Activated CD8-positive, alpha-beta T cell treated with anti-CD3 and anti-CD28 coated beads, Interleukin-2, amount 10 ng/mL, durations not matched to agents 7 days and 5 days (primary cell): ENCODE measurements around the gene CD109. TPM values are rescaled to one million over a fixed set of nuclear protein-coding genes. Genes with fewer than 3 reads are reported as not detected.

Experiments
- ATAC-seq: fragments of 150-1000 bp; cut with Tn5 transposase; one replicate; pipeline ENCODE4 v1.10.0; 2021; ENCODE audit warnings: moderate library complexity
- CTCF ChIA-PET: fragments of 350-600 bp; sonication (Branson Sonifier 250); formaldehyde crosslinking; loops from one replicate; lab custom pipeline; 2021; ENCODE audit warnings: antibody characterized with exemption; lab: Charles Lee
- POLR2A ChIA-PET: fragments of 350-600 bp; sonication (Branson Sonifier 250); formaldehyde crosslinking; loops from one replicate; lab custom pipeline; 2021; ENCODE audit warnings: antibody characterized with exemption; lab: Charles Lee
- DNase-seq: peaks from one replicate; pipeline ENCODE4 v3.0.0-alpha.2; 2020
- H3K27ac Mint-ChIP-seq: one replicate; pipeline ENCODE4 v1.8.0; 2021; ENCODE audit warnings: mild to moderate bottlenecking, mixed read lengths
- H3K27me3 Mint-ChIP-seq: one replicate; pipeline ENCODE4 v1.8.0; 2021; ENCODE audit warnings: low read depth, mixed read lengths
- H3K36me3 Mint-ChIP-seq: one replicate; pipeline ENCODE4 v1.8.0; 2021; ENCODE audit warnings: low read depth, mixed read lengths
- H3K4me1 Mint-ChIP-seq: one replicate; pipeline ENCODE4 v1.8.0; 2021; ENCODE audit warnings: low read depth, mixed read lengths
- H3K4me3 Mint-ChIP-seq: one replicate; pipeline ENCODE4 v1.8.0; 2021; ENCODE audit warnings: mild to moderate bottlenecking, mixed read lengths
- H3K9me3 Mint-ChIP-seq: one replicate; pipeline ENCODE4 v1.8.0; 2022; ENCODE audit warnings: mixed read lengths; ENCODE audit not compliant: insufficient read depth
- total RNA-seq, 2 experiments: library from RNA; stranded (reverse); gene quantifications; one replicate each; pipeline ENCODE4 v1.2.3, GENCODE V29; 2021

Gene CD109
- total RNA-seq, 2 experiments from 2014 or later, result 4.4 to 5.0 TPM

DNA sequence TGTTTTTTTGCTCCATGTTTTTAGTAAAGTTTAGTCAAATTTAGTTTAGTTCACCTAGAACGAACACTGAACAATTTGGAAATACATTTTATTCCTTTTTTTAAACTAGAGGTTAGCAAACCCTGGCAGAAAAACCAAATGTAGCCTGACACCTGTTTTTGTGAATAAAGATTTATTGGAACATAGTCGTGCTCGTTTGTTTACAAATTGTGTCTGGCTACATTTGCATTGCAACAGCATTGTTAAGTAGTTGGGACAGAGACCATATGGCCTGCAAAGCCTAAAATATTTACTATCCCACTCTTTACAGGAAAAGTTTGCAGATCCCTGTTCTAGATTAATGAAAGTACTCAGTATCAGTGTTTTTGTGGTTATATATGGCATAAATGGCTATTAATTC lies 56.9 kb downstream of the CD109 start:
- no peak for ATAC-seq
- Mint-ChIP-seq H3K4me1 (no peaks in the 10 kb centered on the region), H3K9me3 (no peaks in the 10 kb centered on the region), H3K4me3 (no peak overlapping the region), H3K27ac (no peak overlapping the region), H3K36me3 (no peaks in the 10 kb centered on the region), H3K27me3 (peaks cover 6% of the 10 kb centered on the region)
- POLR2A ChIA-PET, result no interaction called here
- no peak for DNase-seq
- CTCF ChIA-PET, result no interaction called here

DNA sequence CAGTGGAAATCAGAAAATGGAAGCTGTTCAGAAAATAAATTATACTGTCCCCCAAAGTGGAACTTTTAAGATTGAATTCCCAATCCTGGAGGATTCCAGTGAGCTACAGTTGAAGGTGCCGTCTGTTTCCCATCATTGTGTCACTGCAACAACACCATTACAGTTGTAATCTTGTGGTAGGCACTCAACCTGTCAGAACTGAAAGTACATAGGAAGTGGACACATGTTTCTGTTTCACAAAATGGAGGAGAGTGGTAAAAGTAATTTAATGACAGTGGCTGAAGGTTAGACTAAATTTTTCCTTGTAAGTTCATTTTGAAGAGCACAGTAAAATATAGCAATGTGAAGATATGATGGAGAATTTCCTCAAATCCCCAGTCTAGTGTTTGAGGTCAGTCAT lies 70.0 kb downstream of the CD109 start:
- POLR2A ChIA-PET, result no interaction called here
- H3K4me1 Mint-ChIP-seq, result peaks cover 8% of the 10 kb centered on the region
- H3K36me3 Mint-ChIP-seq, result peaks cover 20% of the 10 kb centered on the region
- no peak overlapping the region for H3K27ac Mint-ChIP-seq
- no peak for DNase-seq
- CTCF ChIA-PET, result no interaction called here
- ATAC-seq, result no peak
- H3K9me3 Mint-ChIP-seq, result no peaks in the 10 kb centered on the region
- no peaks in the 10 kb centered on the region for H3K27me3 Mint-ChIP-seq
- no peak overlapping the region for H3K4me3 Mint-ChIP-seq

DNA sequence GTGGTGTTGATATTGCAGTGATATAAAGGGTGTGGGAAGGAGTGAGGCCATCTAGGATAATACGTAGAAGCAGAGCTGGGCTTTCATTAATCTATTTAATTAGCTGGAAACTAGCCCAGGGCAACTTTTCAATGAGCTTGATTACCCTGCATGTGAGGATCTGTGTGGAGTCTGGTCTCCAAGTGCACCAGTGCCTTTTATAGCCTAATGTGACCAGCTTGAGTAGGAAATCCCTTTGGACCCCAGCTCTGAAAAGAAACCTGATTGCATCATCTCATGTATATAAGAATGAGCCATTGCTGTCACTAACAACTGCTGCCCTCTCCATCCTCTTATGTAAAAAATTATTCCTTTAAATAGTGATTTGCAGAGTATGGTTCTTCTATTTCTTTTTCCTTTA lies 72.6 kb downstream of the CD109 start:
- no peaks in the 10 kb centered on the region for H3K9me3 Mint-ChIP-seq
- ChIA-PET POLR2A (no interaction called here), CTCF (interaction anchor here (1.5 kb wide), 1 partner anchor 30 kb away, joined by 5 read pairs; no protein-coding TSS in a partner anchor)
- H3K27me3 Mint-ChIP-seq, result no peaks in the 10 kb centered on the region
- ATAC-seq, result no peak
- no peak overlapping the region for H3K27ac Mint-ChIP-seq
- no peak overlapping the region for H3K4me3 Mint-ChIP-seq
- H3K4me1 Mint-ChIP-seq, result peaks cover 8% of the 10 kb centered on the region
- H3K36me3 Mint-ChIP-seq, result peaks cover 18% of the 10 kb centered on the region
- DNase-seq, result no peak

DNA sequence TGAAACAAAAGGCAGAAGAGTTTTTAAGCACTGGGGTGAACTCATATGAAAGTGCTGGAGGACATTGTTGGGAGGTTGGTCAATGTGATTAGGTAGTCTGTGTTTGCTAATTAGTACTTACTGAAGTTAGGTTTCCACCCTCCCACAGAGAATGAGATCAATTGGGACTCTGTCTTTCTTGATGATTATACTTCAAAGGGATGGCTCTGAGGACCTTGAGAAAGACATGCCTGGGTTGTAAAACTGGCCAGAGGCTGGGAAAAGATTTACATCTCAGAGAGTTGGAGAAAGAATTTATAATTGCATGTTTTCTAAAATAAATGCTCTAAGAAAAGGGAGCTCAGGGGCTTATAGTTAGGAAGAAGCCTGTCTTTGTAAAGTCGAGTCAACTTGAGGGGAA lies 74.0 kb downstream of the CD109 start:
- Mint-ChIP-seq H3K27ac (no peak overlapping the region), H3K4me1 (peaks cover 8% of the 10 kb centered on the region), H3K36me3 (peaks cover 14% of the 10 kb centered on the region), H3K9me3 (no peaks in the 10 kb centered on the region), H3K4me3 (no peak overlapping the region), H3K27me3 (no peaks in the 10 kb centered on the region)
- DNase-seq, result no peak
- CTCF ChIA-PET, result no interaction called here
- ATAC-seq, result no peak
- POLR2A ChIA-PET, result no interaction called here

DNA sequence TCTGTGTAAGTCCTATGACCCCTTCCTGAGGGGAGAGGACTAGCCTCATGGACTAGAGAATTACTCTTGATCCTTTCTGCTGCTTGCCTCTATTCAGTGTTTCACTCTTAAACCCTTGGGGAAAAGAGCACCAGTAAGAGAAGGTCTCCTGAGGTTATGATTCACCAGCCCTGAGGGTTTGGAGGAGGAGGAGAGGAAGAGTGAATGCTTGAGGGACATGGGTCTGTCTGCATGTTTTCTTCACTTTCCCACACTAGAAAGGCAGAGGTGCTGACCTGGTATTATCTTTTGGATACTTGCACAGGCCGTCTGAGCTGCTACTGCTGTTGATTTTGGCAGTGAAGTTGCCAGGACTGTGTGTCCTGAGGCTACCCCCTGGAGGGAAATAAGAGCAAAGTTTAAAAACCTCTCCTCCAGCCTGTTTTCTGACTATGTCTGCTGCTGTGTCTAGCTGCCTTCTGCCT lies 78.3 kb downstream of the CD109 start:
- no peak overlapping the region for H3K27ac Mint-ChIP-seq
- ChIA-PET CTCF (interaction anchor here (0.8 to 1.8 kb wide), 2 partner anchors 35 to 41 kb away, joined by 3 to 4 read pairs; no protein-coding TSS in a partner anchor), POLR2A (no interaction called here)
- no peak overlapping the region for H3K4me3 Mint-ChIP-seq
- ATAC-seq, result no peak
- no peaks in the 10 kb centered on the region for H3K36me3 Mint-ChIP-seq
- no peaks in the 10 kb centered on the region for H3K27me3 Mint-ChIP-seq
- no peaks in the 10 kb centered on the region for H3K9me3 Mint-ChIP-seq
- DNase-seq, result no peak
- H3K4me1 Mint-ChIP-seq, result no peaks in the 10 kb centered on the region

DNA sequence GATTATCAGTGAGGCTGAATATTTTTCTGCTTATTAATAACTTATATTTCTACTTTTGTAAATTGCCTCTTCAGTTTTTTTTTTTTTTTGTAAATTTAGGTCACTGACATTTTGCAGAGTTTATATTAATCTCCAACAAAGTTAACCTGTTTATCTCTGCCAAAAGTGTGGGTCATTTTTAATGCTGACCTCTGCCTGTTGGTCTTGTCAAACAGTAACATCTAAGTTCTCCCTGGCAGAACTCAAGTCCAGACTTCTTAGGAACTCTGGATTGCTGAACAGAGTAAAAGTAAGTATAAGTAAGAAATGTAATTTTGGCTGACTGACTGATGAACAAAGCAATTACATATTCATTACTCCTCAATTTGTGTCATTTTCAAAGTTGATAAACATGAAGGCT lies 83.9 kb downstream of the CD109 start:
- Mint-ChIP-seq H3K36me3 (no peaks in the 10 kb centered on the region), H3K27ac (no peak overlapping the region)
- ATAC-seq, result no peak

DNA sequence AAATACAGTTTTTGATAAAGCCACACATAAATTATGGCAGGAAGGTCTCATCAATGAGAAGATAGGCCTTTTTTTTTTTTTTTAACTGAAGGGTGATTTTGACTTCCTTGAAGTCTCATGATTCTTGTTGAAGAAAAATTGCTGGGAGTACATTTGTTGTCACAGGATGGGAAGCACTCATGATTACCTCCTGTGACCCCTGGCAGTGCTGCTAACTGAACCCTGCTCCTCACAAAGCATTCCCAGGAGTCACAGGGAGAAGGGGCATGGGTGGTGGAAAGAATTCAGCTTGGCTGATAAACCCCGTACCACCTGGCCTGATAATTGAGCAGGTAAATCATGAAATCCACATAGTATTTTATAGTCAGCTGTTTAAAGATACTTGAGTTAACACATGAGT lies 86.9 kb downstream of the CD109 start:
- Mint-ChIP-seq H3K4me3 (no peak overlapping the region), H3K4me1 (no peaks in the 10 kb centered on the region), H3K36me3 (no peaks in the 10 kb centered on the region), H3K27me3 (no peaks in the 10 kb centered on the region), H3K27ac (no peak overlapping the region), H3K9me3 (no peaks in the 10 kb centered on the region)
- ATAC-seq (no peak), DNase-seq (no peak)
- POLR2A ChIA-PET, result no interaction called here
- CTCF ChIA-PET, result no interaction called here

More for the DNA sequence above, 83.9 kb downstream of the CD109 start:
- ChIA-PET POLR2A (no interaction called here), CTCF (no interaction called here)
- Mint-ChIP-seq H3K9me3 (no peaks in the 10 kb centered on the region), H3K4me1 (no peaks in the 10 kb centered on the region), H3K27me3 (no peaks in the 10 kb centered on the region), H3K4me3 (no peak overlapping the region)
- DNase-seq, result no peak

DNA sequence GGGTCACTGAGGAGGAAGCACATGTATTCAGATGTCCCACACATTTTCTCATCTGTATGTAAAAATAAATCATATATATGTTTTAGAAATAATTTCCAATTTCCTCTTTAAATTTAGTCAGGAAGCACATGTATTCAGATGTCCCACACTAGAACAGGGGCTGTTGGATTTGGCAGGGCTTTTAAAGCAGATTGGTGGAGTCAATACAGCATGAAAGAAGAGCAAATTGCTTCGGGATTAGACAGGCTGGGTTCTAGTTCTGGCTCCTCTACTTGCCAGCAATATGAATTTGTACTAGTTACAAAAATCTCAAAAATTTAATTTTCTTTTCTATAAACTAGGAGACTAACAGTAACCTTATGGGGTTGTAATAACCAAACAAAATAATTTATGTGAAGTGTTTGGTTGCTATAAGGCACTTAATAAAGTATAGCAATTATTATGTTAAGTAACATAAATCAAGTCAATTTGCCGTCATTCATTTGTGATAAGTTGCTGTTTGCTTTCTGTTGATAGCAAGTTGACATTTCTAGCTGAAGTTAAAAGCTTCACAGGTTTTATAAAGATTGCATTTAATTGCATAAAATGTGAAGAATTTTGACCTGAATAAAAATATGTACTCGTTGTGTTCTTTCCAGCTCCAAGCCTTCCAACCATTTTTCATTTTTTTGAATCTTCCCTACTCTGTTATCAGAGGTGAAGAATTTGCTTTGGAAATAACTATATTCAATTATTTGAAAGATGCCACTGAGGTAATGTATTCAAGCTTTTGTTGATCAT lies 88.9 kb downstream of the CD109 start:
- Mint-ChIP-seq H3K4me1 (no peaks in the 10 kb centered on the region), H3K27ac (no peak overlapping the region), H3K36me3 (no peaks in the 10 kb centered on the region), H3K9me3 (no peaks in the 10 kb centered on the region), H3K27me3 (no peaks in the 10 kb centered on the region), H3K4me3 (no peak overlapping the region)
- DNase-seq, result no peak
- ChIA-PET CTCF (interaction anchor here (2.0 kb wide), 1 partner anchor 52 kb away, joined by 7 read pairs; no protein-coding TSS in a partner anchor), POLR2A (no interaction called here)
- ATAC-seq, result no peak

DNA sequence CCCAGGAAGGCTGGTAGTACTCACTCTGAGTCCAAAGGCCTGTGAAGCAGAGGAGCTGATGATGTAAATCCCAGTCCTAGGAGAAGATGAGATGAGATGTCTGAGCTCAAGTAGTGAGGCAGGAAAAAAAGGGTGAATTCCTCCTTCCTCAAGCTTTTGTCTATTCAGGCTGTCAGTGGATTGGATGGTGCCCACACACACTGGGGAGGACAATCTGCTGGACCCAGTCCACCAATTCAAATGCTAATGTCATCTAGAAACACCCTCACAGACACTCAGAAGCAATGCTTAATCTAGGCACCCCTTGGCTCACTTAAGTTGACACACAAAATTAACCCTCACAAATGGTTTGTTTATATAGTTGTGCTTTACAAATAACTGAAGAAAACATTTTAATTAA lies 94.6 kb downstream of the CD109 start:
- H3K27ac Mint-ChIP-seq, result no peak overlapping the region
- no peak for DNase-seq
- ChIA-PET CTCF (interaction anchor here (0.6 kb wide), 1 partner anchor 86 kb away, joined by 3 read pairs; no protein-coding TSS in a partner anchor), POLR2A (no interaction called here)
- H3K27me3 Mint-ChIP-seq, result no peaks in the 10 kb centered on the region
- no peak for ATAC-seq
- H3K36me3 Mint-ChIP-seq, result no peaks in the 10 kb centered on the region
- no peaks in the 10 kb centered on the region for H3K9me3 Mint-ChIP-seq
- H3K4me1 Mint-ChIP-seq, result no peaks in the 10 kb centered on the region
- no peak overlapping the region for H3K4me3 Mint-ChIP-seq

DNA sequence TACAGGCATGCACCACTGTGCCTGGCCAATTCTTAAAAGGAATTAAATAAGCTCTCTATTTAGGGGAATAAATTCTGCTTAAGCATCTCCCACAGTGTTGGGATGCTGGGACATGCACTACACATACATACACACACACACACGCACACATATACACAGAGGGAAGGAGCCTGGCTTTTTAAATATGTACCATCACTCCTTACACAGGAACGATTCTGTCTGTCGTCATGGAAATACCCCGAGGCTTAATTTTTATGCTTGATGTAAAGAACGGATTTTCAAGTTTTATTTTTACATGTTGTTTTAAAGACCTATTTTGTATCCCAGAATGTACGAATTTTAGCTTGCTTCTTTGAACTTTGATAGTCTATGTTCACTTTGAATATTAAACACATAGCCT lies 95.3 kb downstream of the CD109 start:
- CTCF ChIA-PET, result interaction anchor here (0.6 to 0.7 kb wide), 2 partner anchors 86 to 1417 kb away, joined by 3 read pairs; no protein-coding TSS in a partner anchor
- ATAC-seq, result no peak
- Mint-ChIP-seq H3K27ac (no peak overlapping the region), H3K4me1 (no peaks in the 10 kb centered on the region), H3K4me3 (no peak overlapping the region), H3K27me3 (no peaks in the 10 kb centered on the region), H3K36me3 (no peaks in the 10 kb centered on the region), H3K9me3 (no peaks in the 10 kb centered on the region)
- POLR2A ChIA-PET, result no interaction called here
- no peak for DNase-seq

DNA sequence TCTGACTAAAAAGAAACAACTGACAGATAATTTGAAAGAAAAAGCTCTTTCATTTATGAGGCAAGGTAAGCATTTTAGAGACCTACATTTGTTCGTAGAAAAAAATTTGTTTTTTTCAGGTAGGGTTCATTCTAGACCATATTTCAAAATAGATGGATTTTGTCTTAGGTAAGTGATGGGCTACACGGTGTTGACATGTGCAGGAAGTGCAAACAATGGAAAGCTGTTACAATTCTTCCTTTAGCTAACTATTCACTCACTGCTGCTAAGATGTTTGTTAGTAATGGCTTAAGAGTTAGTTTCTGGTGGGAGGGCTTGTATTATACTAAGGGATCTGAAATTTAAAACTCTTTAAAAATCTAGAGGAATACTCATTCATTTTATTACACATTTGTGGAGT lies 96.7 kb downstream of the CD109 start:
- no peaks in the 10 kb centered on the region for H3K36me3 Mint-ChIP-seq
- no peaks in the 10 kb centered on the region for H3K9me3 Mint-ChIP-seq
- no peak overlapping the region for H3K4me3 Mint-ChIP-seq
- H3K4me1 Mint-ChIP-seq, result no peaks in the 10 kb centered on the region
- no peak for ATAC-seq
- ChIA-PET POLR2A (interaction anchor here (0.5 kb wide), 1 partner anchor 288 kb away, joined by 3 read pairs; no protein-coding TSS in a partner anchor), CTCF (no interaction called here)
- H3K27ac Mint-ChIP-seq, result no peak overlapping the region
- H3K27me3 Mint-ChIP-seq, result no peaks in the 10 kb centered on the region
- DNase-seq, result no peak

DNA sequence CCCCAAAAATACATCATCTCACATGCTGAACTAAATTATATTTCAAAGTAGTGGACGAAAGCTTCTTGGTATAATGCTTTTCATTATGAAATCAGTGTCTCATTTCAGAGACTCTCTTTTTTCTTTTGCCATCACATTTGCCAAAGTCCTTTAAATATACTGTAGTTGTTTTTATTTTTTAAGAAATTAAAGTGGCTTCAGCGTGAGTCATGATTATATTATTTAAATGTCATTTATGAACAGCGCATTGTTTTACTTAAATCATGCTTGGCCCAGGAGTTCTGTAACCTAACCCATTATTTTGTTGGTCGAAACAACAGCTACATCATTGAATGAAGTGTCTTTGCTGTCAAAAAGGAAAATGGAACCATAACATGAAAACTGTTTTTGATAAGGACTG lies 100.9 kb downstream of the CD109 start:
- H3K36me3 Mint-ChIP-seq, result no peaks in the 10 kb centered on the region
- POLR2A ChIA-PET, result no interaction called here
- CTCF ChIA-PET, result interaction anchor here (0.8 to 1.4 kb wide), 2 partner anchors 58 to 1412 kb away, joined by 3 to 4 read pairs; no protein-coding TSS in a partner anchor

More for the DNA sequence above, 100.9 kb downstream of the CD109 start:
- Mint-ChIP-seq H3K4me1 (no peaks in the 10 kb centered on the region), H3K9me3 (no peaks in the 10 kb centered on the region), H3K4me3 (no peak overlapping the region), H3K27ac (no peak overlapping the region), H3K27me3 (no peaks in the 10 kb centered on the region)
- DNase-seq, result no peak
- no peak for ATAC-seq
